Left cardiac atrium (tissue), 4 donors: ENCODE measurements around the gene CYS1. TPM values are rescaled to one million over a fixed set of nuclear protein-coding genes. Genes with fewer than 3 reads are reported as not detected.

Experiments used
- ATAC-seq, 2 donors: fragments of 200-7000 bp; cut with Tn5 transposase; one replicate each; pipeline ENCODE4 v1.9.1; 2020; ENCODE audit warnings: mild to moderate bottlenecking in 2 of 2, moderate library complexity in 2 of 2
- DNase-seq: peaks from one replicate; pipeline ENCODE4 v3.0.0-alpha.2; 2020
- intact Hi-C, 2 donors: fragments of 100-400 bp; cut with DNase I; formaldehyde crosslinking; loops; one replicate each; pipeline versions ENCODE4 v1.14.1 to v1.15.1; 2022 to 2023
- total RNA-seq, 2 donors: library from RNA; stranded (reverse); fragmentation: NEBNext Ultra II Directional; extraction: Animal tissue kit (Norgen Biotek cat#: 25700); gene quantifications; one replicate each; pipeline ENCODE4 v1.2.1, GENCODE V29; 2021
- donor health status: DM: no; HTN: yes; CAD: no.
- donor health status: DM: no; HTN: yes; CAD: no; lungs with severe emphysema.
- donor health status: DM: yes; HTN: yes; CAD: no.
- donor health status: Dilated cardiomyopathy.

Gene CYS1
- total RNA-seq, 2 donors from 2014 or later, result 3.5 to 4.1 TPM

DNA sequence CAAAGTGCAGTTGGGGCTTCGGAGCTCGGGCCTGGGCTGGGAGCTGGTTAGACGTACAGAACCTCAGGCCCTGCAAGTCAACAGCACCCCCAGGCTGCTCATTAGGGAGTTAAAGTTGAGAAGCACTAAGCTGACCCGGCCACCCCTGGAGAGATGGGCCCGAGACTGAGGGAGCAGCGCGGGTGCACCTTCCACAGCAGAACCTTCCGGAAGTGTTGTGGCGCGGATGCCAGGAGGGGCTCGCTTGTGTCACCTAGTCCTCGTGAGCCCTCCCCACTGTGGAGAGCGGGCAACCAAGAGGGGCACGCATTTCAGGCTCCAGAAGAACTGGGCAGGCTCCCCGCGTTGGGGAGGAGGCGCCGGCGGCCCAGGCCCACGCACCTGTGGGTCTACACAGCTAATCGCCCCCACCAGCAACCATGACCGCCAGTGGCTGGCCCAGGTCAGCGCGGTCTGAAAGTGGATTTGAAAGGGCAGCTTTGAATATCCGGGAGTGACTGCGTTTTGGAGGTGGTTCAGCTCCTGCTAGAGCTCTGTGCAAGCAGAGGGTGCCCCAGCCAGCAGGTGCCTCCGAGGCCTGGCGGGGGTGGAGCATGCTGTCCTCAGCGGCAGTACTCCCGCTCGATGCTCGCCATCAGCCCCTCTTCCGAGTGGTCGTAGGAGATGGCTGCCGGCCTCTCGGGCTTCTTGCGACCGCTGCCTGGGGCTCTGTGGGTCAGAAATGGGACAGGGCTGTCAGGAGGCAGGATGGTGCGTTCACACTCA lies 21.8 kb downstream of the CYS1 start:
- intact Hi-C loops, result no loop called here
- ATAC-seq (no peak), DNase-seq (no peak)

DNA sequence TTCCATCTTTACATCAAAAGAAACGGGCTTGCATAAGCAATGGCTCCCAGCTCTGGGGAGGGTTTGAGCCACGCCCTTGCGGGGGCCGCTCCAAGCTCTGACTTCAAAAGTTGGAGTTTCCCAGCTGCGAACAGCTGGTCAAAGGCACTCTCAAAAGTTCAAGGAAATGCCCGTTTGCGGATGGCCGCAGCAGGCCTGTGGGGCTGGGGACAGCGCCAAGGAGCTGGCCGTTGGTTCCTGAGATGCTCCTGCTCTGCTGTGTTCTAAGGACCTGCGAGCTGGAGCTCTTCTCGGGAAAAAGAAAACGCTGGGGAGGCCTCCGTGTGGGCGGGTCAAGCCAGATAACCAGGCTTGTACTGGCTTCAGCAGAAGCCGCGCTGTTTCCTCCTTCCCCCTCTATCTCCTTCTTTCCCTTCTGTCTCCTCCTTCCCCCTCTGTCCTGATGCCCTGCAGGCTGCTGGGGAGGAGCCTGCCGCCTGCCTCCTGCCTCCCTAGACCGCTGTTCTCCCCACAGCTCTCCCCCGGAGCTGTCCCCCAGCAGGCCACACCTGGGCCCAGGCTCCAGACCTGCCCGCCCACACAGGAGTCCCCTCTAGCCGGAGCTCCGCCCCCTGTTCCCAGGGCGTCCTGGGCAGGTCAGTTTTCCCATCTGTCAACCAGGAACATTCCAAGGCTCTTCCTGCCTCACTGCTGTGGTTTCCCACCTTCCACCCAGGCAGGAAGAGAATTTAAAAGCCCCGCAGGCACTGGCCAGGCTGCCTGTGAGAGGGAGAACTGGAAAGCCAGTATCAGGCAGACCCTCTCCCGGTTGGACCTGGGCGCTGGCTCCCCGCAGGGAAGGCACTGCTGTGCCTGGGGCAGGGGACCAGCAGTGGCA lies 22.7 kb downstream of the CYS1 start:
- intact Hi-C loops, result no loop called here
- ATAC-seq (peak; percentile 70 to 82), DNase-seq (peak; percentile 81)

DNA sequence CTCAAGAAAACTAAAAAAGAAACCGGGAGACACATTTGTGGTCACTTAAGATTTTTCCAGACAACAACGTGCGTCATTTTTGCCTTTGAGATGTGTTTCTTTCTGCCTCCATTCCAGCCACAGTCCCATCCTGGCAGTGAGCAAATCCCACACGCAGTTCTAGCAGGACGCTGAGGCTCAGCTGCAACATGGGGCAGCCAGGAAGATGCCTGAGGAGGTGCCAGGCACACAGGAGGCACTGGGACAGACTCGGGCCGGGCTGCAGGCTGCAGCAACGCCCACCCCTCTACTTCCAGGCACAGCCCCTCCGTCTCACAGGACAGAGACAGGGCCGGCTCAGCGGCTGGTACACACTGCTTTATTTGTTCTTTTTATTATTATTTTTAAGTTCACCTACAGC lies 23.8 kb downstream of the CYS1 start:
- intact Hi-C loops, result no loop called here
- ATAC-seq (peak in 1 of 2 donors; percentile 5), DNase-seq (no peak)

DNA sequence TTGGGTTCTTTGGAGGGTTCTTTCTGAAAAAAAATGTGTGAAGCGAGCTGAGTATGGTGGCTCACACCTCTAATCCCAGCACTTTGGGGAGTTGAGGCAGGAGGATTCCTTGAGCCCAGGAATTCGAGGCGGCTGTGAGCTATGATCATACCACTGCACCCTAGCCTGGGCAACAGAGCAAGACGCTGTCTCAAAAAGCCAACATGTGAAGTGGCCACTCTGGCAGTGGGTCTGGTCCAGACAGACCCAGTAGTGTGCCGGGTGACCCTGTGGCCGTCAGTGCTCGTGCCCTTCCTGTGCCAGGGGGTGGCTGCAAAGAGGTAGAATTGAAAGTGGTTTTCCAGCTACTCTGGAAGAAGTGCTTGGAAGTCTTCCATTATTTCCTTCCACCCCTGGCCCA lies 25.2 kb downstream of the CYS1 start:
- DNase-seq (no peak), ATAC-seq (no peak)
- intact Hi-C loops, result no loop called here

DNA sequence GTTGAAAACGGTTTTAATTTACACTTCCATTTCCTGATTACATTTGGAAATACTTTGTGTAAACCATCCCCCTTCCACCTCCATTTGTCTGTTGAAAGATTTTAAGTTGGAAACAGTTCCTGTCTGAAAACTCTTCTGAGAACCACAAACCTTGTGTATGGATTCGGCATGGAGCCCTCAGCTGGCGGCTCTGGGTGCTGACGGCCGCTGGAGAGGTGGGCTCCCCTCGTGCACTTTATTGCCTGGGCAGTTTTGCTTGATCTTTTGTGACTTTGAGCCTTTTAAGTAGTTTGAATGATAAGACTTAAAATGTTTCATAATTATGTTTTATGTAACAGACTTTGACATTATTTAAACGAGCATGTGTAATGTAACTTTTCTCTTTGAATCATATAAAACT lies 25.8 kb downstream of the CYS1 start:
- intact Hi-C loops, result no loop called here
- ATAC-seq, result no peak
- DNase-seq, result no peak

DNA sequence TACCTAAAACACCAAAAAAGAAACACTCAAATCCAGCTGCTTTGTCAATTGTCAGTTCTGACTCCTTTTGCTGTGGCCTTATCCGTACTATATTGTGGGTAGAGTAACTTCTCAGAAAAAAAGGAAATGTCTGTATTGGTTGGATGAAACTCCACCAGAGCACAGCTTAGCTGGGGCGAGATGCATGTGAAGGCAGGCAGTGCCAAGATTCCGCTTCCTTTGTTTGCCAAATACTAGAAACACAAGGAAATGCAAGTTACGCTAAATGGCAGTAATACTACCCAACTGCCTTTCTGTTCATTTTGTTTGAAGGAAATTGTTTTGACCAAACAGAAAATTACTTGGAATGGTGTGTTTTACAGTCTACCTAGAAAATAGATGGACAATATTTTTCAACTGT lies 26.9 kb downstream of the CYS1 start:
- intact Hi-C loops, result loop anchor here in 1 of 2 donors (2.0 kb wide), 1 partner anchor 69 kb away; no protein-coding TSS in a partner anchor

DNA sequence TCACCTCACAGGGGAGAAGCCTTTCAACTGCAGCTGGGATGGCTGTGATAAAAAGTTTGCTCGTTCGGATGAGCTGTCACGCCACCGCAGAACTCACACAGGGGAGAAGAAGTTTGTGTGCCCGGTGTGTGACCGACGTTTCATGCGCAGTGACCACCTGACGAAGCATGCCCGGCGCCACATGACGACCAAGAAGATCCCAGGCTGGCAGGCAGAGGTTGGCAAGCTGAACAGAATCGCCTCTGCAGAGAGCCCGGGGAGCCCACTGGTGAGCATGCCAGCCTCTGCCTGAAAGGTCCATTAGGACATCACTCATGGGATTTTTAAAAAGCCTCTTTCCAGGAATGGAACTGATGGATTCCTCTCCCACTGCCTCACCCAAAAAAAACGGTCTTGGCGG lies 28.0 kb downstream of the CYS1 start:
- intact Hi-C loops, result loop anchor here in 1 of 2 donors (2.0 kb wide), 1 partner anchor 67 kb away; no protein-coding TSS in a partner anchor
- DNase-seq (no peak), ATAC-seq (no peak)

More for the DNA sequence above, 26.9 kb downstream of the CYS1 start:
- no peak for ATAC-seq
- no peak for DNase-seq

DNA sequence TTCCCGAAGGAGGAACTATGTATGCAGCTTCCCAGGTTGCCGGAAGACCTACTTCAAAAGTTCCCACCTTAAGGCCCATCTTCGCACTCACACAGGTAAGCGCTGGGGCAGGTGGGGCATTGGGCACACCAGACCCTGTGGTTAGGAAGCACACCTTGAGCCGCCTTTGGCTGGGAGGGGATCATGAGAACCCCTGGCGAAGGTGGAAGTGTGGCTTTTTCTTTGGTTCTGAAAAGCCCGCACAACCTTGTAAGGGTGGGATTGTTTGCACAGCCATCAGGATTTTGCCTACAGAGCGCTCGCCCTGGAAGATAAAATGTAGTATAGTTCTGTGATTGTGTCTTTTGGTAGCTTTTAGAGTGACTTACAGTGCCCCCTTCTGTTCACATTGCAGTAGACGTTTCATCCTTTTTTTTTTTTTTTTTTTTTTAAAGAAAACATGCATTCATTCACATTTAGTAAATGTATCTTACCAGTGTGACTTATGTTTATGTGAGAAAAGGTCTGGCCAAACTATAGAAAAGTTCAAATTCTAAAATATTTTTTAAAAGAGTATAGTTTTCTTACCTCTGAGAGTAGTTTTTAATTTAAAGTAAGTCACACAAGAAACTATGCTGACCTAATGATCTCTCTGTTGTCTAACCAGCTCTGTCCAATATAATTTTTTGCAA lies 31.6 kb downstream of the CYS1 start:
- intact Hi-C loops, result loop anchor here (5.0 kb wide), 2 partner anchors 236 to 251 kb away; no protein-coding TSS in a partner anchor
- ATAC-seq, result no peak
- no peak for DNase-seq

DNA sequence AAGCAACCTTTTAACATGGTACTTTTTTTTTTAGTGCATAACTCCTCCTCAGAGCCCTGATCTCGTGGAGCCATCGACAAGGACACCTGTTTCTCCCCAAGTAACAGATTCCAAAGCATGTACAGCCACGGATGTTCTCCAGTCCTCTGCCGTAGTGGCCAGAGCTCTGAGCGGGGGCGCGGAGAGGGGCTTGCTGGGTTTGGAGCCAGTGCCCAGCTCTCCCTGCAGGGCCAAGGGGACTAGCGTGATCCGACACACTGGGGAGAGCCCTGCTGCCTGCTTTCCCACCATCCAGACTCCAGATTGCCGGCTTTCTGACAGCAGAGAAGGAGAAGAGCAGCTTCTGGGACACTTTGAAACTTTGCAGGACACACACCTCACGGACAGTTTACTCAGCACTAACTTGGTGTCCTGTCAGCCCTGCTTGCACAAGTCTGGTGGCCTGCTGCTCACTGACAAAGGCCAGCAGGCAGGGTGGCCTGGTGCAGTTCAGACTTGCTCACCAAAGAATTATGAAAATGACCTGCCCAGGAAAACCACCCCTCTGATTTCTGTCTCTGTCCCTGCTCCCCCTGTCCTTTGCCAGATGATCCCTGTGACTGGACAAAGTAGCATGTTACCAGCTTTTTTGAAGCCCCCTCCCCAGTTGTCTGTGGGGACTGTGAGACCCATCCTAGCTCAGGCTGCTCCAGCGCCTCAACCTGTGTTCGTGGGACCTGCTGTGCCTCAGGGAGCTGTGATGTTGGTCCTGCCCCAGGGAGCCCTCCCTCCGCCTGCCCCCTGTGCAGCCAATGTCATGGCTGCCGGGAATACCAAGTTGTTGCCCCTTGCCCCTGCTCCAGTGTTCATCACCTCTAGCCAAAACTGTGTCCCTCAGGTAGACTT lies 32.4 kb downstream of the CYS1 start:
- DNase-seq, result no peak
- intact Hi-C loops, result loop anchor here (5.0 kb wide), 2 partner anchors 236 to 251 kb away; no protein-coding TSS in a partner anchor
- ATAC-seq, result no peak

DNA sequence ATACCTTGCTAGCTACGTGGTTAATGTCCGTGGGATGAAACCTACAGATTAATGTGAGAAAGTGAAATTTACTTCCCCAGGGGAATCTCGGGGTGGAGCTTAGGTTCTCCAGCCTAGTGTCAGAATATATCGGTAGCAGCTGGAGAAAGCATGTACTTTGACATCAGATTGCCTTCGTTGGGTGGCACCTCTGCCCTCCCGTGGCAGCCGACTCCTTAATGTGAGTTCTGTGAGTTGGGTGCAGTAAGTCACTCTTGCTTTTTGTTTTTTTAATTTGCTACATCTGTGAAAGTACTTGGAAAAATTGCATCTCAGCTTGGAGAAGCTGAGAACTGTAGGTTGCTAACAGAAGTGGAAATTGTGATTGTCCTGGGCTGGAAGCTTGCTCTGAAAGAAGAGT lies 33.3 kb downstream of the CYS1 start:
- ATAC-seq (no peak), DNase-seq (no peak)
- intact Hi-C loops, result loop anchor here (5.0 kb wide), 2 partner anchors 235 to 250 kb away; no protein-coding TSS in a partner anchor

DNA sequence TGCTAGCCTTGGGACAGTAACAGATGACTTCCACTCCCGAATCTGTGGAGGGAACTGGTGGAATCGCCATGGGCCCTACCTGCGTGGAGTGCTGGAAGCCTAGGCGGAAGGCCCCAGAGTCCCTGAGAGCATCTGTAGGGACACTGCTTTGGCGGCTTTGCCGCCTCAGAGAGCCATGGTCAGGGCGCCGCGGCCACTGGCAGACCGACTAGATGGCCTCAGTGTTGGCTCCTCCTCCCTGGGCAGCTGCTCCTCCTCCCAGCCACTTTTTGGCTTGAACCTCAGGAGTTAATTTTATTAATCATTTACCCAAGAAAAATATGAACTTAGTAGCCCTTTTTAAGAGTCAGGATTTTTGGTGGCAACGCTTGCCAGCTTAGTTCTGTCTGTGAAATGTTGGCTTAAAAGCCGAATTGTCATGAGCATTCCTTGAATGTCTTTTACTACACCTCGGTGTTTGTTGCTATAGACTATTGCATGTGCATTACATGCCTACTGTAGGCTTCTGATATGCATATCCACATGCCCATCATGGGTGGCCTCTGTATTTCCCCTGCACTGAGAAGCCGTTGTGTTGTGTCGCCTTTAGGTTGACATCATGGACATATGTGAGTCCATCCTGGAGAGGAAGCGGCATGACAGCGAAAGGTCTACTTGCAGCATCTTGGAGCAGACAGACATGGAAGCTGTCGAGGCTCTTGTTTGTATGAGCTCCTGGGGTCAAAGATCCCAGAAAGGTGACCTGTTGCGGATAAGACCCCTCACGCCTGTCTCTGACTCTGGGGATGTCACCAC lies 34.5 kb downstream of the CYS1 start:
- ATAC-seq (no peak), DNase-seq (peak; percentile 34)
- intact Hi-C loops, result loop anchor here (5.0 kb wide), 2 partner anchors 233 to 248 kb away; no protein-coding TSS in a partner anchor

DNA sequence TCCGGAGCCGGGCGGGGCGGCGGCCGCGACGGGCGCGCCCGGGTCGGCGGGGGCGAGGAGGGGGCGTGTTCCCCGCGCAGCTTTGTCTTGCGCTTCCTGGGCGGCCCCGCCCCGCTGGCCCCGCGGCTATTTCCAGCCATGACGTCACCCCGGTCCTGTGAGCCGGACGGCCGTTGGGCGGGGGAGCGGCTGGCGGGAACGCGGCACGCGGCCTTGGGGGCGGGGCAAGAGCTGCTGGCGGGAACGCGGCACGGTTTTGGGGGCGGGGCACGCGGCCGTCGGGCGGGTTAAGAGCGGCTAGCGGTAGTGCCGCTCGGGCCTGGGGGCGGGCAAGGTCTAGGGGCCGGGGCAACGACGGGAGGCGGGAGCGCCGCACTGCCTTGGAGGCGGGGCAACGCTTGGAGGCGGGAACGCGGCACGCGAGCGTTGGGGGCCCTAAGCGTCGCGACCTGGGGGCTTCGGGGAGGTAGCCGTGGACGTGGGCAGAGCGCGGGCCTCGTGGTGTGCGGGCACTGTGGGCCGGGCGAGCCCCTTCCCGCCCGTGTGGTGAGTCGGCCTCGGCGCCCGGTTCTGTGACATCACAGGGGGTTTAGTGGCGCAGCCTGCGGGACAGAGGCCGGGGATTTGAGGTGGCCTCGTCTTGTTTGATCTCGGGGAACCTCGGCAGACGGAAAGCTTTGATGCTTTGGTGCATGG lies 36.2 kb downstream of the CYS1 start:
- intact Hi-C loops, result loop anchor here in 1 of 2 donors (2.0 kb wide), 1 partner anchor 59 kb away; no protein-coding TSS in a partner anchor
- ATAC-seq, result peak; percentile 78 to 83
- DNase-seq, result peak; percentile 99

DNA sequence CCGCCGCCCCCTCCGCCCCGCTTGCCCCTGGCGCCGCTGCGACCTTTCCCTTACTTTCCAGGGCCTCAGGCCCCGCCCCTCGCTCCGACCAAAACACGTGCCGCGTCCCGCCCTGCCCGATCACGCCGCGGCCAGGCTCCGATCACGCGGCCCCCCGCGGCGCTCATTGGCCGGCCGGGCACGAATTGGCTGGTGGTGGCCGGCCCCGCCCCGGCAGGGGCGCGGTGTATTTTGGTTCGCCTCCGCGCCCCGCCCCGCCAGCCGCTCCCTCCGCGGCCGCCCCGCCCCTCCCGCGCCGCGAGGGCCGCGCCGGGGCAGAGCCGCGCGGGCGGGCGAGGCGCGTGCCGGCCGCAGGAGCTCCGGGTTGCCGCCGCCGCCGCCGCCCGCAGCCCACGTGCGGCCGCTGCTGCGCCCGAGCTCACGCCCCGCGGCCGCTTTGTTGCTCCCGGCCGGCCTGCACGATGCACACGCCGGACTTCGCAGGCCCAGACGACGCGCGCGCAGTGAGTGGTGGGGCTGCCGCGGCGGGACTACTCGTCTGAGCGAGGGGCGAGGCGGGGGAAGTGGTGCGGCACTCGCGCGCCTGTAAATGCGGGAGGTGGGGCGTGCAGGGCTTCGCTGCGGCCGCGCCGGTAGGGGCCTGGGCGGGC lies 36.8 kb downstream of the CYS1 start, which contains the start of gene KLF11:
Gene KLF11, plus strand, starts transcription at position 295 of the 650 bp plus-strand sequence. Its CDS starts 167 bp downstream, at position 462.
- ATAC-seq (peak; percentile 79 to 83), DNase-seq (peak; percentile 96)
- intact Hi-C loops, result loop anchor here in 1 of 2 donors (2.0 kb wide), 1 partner anchor 59 kb away; no protein-coding TSS in a partner anchor

DNA sequence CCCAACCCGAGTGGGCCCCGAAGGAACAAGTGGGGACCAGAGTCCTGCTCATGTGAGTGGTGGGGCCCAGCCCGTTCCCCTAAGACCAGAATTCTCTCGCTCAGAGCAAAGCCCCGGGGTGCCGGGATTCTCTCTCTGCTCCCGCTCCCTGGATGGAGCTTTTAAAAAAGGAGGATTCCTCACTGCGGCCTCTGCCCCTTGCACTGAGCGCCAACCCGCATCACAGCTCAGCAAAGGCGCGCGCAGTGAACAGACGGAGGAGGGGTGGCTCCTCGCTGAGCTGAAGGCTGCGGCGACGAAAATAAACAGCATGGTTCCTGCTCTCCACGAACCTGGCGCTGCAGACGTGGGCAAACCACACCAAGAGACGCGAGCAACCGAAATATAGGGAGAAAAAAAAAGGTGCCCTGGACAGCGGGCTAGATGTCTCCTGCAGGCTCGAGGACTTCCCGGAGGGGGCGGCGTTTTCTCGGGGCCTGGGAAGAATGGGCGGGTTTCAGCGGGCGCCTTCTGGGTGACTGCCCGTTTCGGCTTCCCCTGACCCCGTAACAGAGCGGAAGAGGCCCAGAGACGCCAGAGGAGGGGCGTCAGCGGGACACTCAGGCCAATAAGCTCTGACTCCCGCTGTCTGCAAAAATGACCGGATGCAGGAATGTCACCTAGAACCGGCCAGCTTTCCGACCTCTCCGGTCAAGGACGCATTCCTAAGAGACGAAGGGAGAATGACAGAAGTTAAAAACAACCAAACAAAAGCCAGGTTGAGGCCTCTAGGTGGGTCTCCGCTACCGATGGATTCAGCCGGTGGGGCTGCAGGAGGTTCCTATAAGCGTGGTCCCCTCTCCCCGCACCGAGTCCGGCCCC lies 37.7 kb downstream of the CYS1 start:
- DNase-seq (peak; percentile 92), ATAC-seq (peak; percentile 43 to 53)
- intact Hi-C loops, result loop anchor here in 1 of 2 donors (2.0 kb wide), 1 partner anchor 58 kb away; no protein-coding TSS in a partner anchor

DNA sequence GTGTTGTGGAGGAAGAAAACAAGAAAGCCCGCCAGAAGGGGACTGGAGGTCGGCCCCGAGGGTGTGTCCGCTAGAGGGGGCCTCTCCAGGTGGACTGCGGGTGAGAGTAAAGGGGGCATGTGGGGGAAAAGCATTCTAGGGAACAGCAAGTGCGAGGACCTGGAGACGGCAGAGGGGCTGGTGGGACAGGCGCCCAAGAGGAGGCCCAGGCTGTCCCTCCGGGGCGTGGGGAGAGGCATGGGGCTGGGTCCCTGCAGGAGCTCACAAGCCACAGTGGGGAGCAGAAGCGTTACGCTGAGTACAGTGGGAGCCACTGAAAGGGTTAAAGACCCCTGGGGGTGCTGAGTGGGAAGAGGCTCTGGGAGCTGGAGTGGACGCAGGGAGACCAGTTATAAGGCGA lies 38.5 kb downstream of the CYS1 start:
- intact Hi-C loops, result loop anchor here in 1 of 2 donors (2.0 kb wide), 1 partner anchor 57 kb away; no protein-coding TSS in a partner anchor
- DNase-seq, result no peak

More for the DNA sequence above, 38.5 kb downstream of the CYS1 start:
- ATAC-seq, result no peak
